ENCODE measurements around the gene XPO5.
"Not testable (repeated sequence)": the region's sequence is repeated elsewhere in the genome, so short reads cannot be mapped to it uniquely, and the experiment has no call there.

XPO5 gene

DNA sequence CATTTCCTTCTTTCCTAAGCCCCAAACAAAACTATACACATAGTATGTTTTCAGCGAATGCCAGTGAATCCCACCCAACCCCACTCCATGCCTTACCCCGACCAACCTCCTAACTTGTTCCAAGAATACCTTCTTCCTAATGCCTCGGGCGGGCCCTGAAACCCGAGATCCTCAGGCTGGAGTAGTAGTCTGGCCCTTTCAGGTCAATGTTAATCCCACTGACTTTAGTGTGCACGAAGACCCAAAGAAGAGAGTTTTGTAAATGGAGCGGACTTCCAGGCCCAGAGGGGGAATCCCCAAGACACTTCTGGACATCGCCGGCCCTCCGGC lies 59.5 kb downstream of the XPO5 start:
- no peak for DNase-seq

GRCh38 chr6:43515808-43516207 lies 60.0 kb downstream of the XPO5 start:
- no peak for DNase-seq

- no peak for DNase-seq
Observed at GRCh38 chr6:43511824-43512415, 63.9 kb downstream of the XPO5 start.

DNA sequence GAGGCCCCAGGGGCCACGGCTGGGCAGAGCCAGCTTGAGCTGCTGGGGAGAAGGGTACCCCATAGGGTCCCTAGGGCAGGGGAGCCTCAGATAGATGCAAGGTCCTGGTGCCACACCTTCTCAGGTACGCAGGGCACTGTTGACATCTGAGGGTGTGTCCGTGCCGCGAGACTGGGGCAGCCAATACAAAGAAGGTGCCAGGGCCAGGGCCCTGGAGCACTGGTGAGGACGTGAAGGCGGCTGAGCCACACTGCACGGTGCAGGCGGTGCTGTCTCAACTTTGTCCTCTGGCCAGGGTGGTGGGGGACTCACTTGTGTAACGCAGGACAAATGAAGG lies 65.0 kb downstream of the XPO5 start:
- DNase-seq = no peak

GRCh38 chr6:43509984-43510826 lies 65.6 kb downstream of the XPO5 start, which contains the start of gene LRRC73:
Gene LRRC73 (minus strand): TSS chr6:43510346. CDS start chr6:43509785, 561 bp downstream.
- peak; percentile 82 for DNase-seq

GRCh38 chr6:43509142-43509983 lies 66.5 kb downstream of the XPO5 start:
- no peak for DNase-seq

DNA sequence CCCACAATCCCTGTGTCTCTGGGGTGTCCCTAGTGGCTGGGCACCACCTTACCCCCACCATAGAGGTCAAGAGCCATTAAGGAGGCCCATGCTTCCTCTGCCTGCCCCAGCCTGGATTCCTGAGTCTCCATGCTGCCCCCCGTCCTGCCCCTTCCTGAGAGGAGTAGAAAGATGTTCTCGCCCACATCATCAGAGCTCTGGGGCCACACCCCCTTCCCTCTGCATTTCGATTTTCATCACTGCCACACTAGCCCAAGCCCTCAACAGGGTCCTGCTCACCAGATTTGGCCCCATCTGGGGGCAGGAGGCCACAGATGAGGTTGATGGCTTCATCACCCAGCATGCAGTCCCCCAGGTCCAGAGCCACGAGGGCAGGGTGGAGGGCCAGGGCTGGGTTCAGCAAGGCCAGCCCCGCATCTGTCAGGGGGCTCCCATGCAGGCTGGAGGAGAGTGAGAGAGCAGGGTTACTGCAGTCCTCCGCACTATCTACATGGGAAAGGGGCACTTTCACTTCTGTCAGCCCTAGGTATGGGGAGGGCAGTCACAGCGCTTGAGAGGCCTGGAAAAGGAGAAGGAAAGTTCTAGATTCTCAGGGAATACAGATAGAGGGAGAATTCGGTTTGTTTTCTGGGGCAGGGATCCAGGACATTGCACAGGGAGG lies 67.2 kb downstream of the XPO5 start:
- DNase-seq = no peak

DNA sequence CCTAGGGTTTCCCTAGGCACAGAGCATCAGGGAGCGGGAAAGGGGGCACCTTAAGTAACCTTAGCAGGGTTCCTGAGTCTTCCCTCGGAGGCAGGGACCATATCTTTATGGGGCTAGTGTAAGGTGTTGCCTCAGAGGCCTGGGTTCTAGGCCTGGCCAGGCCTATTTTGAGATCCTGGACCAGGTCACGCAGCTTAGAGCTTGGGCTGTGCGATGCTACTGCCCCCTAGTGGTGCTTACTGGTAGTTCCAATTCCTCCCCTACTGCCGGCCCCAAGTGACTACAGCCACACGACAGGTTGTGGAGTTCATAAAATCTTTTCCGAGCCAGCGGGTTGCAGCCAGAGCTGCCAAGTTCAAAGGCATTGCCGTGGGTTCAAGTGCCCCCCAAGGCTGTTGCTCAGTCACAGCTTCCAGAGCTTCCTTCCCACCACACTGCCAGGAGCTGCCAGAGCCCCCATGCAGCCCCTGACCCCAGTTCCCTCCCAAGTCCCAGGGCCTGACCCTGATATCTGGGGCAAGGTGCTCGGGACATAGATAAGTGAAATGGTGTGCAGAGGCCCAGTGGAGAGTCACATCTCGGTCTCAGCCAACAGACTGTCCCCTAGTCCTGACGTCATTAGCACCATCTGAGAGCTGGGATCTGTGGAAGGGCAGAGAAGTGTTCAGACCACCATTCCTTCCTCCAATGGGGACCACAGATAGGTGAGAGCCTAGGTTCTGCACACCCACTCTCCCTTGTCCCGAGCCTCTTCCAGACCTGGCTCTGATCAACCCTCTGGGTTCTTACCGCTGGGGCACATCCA lies 69.0 kb downstream of the XPO5 start:
- DNase-seq = peak; percentile 75

DNA sequence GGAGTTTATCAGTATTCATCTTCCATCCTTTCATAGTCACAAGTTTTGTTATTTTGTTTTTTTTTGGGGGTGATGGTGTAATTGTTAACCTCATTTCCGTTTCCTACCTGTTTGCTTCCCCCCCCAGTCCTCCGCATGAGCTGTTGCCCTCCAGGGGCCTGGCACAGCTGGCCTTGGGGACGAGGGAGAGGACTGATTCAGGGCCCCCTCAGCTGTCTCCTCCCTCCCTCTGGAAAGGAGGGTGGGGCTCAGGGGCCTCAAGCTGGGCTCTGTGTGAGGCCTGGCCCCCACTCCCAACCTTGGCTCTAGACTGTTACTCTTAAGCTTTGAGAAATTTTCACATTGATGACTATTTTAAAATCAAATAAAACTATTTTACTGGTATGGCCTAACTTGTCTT lies 69.7 kb downstream of the XPO5 start:
- no peak for DNase-seq

GRCh38 chr6:43505718-43506117 lies 70.1 kb downstream of the XPO5 start:
- DNase-seq = no peak

DNA sequence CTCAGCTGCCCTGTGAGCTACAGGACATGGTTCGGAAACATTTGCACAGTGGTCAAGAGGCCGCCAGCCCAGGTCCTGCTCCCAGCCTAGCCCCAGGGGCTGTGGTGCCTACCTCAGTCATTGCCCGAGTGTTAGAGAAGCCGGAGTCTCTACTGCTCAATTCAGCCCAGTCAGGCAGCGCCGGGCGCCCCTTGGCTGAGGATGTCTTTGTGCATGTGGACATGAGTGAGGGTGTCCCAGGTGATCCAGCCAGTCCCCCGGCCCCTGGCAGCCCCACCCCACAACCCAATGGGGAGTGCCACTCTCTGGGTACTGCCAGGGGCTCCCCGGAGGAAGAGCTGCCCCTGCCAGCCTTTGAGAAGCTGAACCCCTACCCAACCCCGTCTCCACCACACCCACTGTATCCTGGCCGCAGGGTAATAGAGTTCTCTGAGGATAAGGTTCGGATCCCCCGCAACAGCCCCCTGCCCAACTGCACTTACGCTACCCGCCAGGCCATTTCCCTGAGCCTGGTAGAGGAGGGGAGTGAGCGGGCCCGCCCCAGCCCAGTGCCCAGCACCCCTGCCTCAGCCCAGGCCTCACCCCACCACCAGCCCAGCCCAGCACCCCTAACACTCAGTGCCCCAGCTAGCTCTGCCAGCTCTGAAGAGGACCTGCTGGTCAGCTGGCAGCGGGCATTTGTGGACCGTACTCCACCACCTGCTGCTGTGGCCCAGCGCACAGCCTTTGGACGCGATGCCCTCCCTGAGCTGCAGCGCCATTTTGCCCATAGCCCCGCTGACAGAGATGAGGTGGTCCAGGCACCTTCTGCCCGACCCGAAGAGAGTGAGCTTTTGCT lies 70.9 kb downstream of the XPO5 start:
- no peak for DNase-seq

GRCh38 chr6:43503443-43503842 lies 72.4 kb downstream of the XPO5 start:
- no peak for DNase-seq

DNA sequence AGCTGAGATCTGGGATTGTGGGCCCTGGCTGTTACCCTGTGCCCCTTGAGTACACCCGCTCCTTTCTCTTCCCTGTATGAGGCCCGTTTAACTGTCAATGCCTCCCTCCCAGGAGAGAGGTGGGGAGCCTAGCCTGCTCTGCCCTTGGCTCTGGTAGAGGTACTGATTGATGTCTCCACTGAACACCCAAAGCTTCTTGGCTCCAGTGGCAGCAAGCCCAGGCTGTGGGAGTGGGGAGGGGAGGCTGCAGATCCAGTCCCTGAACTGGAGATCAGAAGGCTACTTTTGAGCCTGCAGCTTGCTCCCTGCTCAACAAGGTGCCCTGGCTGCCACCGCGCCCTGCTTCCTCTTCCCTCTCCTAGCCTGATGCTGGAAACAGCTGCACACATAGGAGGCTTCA lies 73.2 kb downstream of the XPO5 start:
- DNase-seq = no peak

DNA sequence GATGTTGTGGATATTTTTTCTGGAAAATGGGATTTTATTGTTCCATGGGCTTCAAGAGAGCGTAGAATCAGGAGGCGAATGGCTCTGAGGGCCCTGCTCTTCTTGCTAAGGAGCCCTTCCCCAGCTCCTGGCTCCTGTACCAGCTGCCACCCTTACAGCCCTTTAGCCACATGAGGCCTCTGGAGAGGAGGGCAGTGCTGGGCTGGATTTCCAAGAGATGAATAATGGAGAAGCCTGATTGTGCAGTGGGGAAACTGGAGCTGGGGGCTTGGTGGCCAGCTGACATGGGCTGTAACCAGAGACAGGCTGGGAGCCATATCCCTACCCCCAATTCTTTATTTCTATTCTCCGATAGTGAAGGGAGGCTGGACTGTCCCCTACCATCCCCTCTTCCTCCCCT lies 74.9 kb downstream of the XPO5 start:
- DNase-seq = no peak

DNA sequence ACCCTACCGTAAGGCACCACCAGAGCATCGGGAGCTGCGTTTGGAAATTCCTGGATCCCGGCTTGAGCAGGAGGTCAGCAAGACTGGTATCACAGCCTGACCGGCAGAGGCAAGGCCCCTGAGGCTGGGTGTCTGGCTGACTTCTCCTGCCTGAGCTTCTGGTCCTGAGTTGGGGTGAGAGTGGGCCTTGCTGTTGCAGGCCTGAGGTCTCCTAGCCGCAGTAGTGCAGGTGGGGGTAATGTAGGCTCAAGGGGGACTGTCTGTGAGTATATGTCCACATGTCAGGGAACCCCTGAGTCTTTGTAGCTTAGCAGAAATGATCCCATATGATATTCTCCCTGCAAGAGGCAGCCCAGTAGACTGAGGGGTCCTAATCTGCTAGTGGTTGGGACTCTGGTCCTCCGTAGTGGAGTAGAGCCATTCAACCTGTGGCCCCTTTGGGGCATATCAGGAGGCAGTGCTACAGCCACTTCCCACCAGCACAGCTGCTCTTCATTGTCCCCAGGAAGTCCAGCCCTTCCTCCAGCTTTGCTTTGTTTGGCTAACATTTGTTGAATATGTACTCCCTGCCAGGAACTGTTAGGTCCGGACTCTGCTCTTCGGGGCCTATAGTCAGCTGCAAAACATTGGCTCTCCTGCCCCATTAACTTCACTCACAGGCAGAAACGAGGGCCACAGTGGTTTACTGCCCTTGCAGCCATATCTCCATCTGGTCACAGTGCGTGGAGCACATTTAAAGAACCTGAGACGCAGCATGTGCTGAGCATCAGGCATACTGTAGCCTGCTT lies 76.6 kb downstream of the XPO5 start:
- DNase-seq = no peak

GRCh38 chr6:43498291-43498690 lies 77.5 kb downstream of the XPO5 start:
- DNase-seq = not testable (repeated sequence)

DNA sequence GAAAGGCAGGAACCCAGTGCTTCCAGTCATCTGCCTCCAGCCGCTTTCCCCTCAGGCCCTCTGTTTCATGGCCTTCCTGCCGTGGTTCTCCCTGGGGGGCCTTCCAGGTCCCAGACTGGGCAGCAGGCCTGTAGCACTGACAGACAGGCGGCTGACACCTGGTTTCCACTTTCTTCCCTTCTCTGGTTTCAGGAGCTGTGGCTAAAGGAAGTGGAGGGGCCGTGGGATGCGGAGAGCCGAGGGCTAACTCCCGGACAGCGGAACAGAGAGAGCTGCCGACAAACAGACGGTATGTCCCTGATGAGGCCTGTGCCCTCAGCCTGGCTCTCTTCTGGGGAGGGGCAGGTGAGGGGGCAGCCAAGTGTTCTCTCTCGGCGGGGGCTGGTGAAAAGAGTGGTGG lies 78.1 kb downstream of the XPO5 start:
- no peak for DNase-seq

DNA sequence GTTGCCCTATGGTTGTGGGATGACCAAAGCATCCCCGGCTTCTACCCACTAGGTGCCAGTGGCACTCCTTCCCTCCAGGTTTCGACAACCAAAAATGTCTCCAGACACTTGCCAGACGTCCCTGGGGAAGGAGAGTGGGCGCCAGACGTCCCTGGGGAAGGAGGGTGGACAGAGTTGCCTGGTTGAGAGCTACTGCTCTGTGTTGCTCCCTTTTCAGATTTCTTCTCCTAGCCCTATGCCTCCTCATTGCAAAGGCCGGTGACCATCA lies 78.8 kb downstream of the XPO5 start:
- no peak for DNase-seq

DNA sequence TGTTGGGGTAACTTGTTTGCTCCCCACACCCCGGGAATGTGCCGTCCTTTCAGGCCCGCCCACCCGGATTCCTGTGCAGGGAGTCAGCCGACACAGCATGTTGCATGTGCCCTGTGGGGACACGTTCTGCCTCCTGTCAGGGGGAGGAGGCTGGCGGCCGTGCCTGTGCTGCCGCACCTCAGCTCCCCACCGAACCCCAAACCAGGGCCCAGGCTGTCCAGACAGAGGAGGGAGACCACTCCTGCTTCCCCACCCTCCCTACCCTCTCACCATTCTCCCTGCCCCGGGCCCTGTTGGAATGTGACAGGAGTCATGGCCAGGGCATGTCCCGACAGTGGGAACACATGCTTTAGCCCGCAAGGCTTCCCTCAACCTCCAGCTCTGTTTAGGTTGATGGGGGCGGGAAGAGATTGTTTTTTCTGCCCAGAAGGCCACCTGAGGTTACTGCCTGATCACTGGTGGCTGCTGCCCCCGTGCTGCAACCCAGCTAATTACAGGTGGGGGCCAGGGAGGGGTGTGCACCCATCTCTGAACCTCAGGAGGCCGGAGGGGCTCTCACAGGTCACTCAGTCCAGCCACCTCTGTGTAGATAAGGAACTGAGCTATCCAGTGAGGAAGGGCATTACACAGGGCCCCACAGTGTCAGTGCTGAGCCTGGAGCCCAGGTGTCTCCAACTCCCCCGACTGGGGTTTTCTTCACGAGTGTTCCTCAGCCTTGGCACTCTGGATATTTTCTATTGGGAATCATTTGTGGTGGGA lies 79.3 kb downstream of the XPO5 start:
- DNase-seq = no peak

- DNase-seq = no peak
Observed at GRCh38 chr6:43495409-43495941, 80.4 kb downstream of the XPO5 start.
